GM19240 (cell line): ENCODE data around the gene NBEA.

Experiments
- DNase-seq: peaks from one replicate; pipeline ENCODE4 v3.0.0; 2011; ENCODE audit warnings: low spot score; ENCODE audit not compliant: insufficient read length

The NBEA gene

GRCh38 chr13:35499196-35499662 lies 557.2 kb downstream of the NBEA start:
- no peak for DNase-seq

- DNase-seq: no peak
Measured at GRCh38 chr13:35499676-35500075, 557.6 kb downstream of the NBEA start.

DNA sequence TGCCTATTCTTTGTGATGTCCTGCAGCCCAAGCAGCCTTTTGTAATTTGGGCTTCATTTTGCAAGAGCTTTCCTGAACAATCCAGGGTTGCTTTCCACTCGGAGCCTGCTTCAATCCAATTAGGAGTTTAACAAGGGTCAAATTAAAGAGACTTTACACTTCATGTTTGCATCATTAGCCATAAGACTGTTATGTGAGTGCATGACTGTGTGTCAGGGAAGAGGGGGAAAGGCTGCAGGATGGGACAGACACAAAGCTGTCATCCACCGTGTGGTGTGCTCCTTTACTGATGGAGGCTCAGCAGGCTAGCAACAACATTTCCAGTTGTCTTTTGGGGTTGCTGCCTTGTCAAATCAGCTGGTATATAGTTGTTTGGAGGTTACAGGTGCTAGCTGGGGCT lies 558.1 kb downstream of the NBEA start:
- DNase-seq: no peak

DNA sequence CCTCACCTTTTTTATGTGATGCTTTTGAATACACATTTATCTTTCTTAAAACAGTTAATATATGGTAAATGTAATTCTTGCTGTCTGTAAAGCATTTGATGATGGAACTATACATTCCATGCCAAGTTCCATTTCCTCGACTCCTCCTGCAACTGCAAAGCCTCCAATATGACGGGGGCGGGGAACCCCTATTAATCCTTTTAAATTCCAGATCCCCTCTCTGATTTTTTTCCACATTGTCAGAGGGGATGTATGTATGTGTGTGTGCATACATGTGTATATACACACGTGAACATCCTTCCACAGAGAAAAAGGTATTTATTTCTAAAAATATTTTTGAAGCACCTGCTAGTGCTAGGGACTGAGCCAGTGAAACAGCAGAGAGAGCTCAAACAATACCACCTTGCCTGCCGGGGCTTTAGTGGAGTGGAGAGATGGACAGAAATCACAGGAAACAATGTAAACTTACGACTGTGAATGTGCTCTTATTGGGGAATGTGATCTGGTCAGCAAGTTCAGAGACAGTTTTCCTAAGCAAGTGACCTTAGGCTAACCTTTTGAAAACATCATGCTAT lies 559.7 kb downstream of the NBEA start:
- no peak for DNase-seq

DNA sequence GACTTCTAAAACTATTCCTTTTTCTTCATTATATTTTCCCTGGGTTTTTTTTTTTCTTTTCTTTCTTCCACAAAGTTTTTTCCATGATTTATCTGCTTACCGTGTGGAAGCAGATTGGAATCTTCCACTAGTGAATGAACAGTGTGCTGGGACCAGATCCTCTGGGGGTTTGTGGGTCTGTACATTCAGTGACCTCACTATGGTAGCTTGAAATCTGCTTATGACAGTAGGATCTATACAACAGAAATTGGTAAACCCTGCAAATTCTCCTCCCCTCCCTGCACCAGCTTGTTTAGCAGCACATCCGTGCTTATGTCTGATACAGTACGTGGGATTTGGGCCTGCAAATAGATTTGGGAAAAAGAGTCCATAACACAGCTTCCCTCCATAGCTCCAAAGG lies 560.4 kb downstream of the NBEA start:
- DNase-seq: no peak

- no peak for DNase-seq
Measured at GRCh38 chr13:35512271-35512920, 570.3 kb downstream of the NBEA start.

- DNase-seq: no peak
Measured at GRCh38 chr13:35514061-35514477, 572.0 kb downstream of the NBEA start.

DNA sequence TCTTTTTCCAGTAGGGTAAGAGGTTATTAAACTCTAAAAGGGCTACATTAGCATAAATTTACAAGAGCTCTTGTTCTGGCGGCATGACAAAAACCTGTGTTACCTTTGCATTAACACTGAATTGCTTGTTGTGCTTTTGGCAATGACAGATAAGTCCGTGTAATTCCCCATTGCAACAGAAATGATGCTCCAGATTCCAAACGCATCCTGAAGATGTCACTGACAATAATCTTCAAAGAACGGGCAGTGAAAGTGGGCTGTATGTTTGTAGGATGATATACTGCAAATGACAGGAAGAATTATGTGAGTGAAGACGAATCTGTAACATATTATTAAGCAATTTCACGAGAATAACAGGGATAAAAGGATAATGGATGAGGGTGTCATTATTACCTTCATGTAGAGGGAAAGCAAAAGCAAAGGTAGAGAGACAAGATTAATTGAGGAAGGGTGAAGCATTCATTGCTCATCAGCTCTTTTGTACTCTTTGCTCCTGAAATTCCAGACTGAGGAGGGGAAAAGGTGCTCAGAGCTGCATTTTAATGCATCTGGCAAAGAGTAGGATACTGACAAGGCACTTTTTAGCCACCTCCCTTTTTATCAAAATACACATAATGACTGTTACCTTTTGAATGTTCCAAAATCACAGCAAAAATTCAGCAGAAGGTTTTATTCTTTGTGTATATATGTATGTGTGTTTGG lies 572.9 kb downstream of the NBEA start:
- no peak for DNase-seq

GRCh38 chr13:35518337-35518946 lies 576.4 kb downstream of the NBEA start:
- DNase-seq: no peak

DNA sequence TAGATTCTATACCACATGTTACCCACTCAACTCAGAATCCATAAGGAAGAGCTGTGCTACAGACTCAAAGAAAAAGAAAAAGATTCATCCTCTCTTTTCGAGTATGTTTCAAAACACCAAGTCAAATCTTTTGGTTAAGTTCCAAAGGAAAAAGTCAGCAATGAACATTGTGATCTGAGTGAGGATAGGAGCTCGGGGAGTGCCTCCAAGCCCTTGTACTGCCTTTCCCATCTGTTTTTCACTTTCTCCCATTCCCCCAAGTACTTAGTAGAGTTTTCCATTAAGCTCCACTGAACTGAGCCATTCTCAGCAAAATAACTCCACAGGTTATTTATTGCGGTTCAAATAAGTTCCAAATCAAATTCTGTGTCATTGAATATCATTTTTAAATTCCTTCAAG lies 582.1 kb downstream of the NBEA start:
- DNase-seq: no peak

- no peak for DNase-seq
Measured at GRCh38 chr13:35526577-35526976, 584.5 kb downstream of the NBEA start.

GRCh38 chr13:35527451-35527850 lies 585.4 kb downstream of the NBEA start:
- DNase-seq: no peak

DNA sequence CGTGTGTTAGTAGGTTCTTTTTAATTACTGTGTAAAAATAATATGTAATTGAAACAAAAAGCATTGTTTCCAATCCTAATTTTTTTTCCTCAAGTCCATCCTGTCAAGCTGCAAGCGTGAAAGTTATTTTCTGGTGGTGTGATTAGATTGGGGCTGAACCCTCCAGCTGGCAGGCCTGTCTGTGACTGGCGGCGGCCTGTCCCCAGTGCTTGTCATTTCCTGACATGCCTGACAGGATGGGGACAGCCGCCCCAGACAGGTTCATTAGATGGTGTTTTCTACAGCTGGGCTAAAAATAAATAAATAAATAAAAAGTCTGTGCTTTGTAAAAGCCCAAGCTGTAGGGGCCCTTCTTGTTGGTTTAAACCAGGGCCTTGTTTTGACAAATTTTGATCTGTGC lies 588.1 kb downstream of the NBEA start:
- no peak for DNase-seq

DNA sequence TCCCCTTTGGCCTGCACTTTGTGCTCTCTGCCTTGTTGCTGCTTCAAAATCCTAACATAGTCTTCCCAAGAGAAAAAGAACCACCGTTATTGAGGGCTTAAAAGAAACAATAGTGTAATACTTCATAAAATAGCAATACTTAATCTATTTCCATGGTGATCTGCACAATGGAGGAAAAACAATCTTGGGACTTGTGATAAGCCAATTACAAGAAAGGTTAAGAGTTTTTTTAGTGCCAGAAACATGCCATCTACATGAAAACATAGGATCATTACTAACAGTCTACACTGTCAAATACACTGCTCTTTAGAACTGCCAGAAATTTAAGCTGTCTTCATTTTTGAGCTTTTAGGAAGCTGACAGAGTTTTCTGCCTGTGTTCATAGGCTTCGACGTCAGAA lies 588.5 kb downstream of the NBEA start:
- DNase-seq: no peak

DNA sequence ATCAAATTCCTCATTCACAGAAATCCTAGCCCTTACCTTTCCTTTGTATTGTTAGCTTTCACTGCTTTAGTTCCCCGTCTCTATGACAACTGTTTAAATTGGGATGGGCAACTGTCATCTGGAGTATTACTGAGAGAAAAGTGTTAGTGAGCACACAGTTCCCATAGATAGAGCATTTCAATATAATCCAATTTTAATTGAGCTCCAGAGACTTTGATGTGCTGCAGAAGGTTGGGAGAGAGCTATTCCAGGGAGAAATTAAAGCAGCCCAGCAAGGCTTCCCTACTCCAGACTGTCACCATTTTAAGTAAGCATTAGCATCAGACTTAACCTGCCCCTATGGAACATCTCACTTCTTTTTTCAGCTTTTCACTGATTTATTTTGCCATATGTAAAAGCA lies 589.5 kb downstream of the NBEA start:
- no peak for DNase-seq

- DNase-seq: no peak
Measured at GRCh38 chr13:35534343-35534742, 592.3 kb downstream of the NBEA start.

GRCh38 chr13:35548790-35549189 lies 606.7 kb downstream of the NBEA start:
- DNase-seq: no peak

- no peak for DNase-seq
Measured at GRCh38 chr13:35549481-35549880, 607.4 kb downstream of the NBEA start.

DNA sequence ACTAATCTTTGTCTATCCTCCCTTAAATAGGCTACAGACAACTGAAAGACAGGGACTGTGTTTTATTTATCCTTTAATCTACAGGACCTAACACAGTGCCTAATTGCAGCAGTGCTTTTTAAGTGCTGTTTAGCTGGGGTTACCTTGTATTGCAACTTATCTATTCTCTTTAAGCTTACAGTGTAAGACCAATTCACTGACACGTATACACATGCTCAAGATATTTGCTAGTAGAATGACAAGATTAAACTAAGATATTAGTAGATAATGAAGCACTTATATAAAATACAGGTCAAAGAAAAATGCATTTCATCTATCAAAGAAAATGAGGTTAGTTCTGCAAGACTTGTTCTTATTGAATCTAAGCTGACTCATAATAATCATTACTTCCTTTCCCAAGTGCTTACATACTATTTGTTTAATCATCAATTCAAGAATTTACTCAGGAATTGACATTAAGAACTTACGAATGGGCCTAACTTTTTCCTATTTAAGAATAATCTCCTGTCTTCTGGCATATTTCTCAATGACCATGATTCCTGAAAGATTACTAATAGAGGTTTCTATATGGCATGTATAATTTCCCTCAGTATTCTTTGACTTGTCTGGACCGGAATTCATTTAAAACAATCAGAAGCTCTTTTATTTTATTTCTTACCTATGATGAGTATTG lies 610.2 kb downstream of the NBEA start:
- no peak for DNase-seq

DNA sequence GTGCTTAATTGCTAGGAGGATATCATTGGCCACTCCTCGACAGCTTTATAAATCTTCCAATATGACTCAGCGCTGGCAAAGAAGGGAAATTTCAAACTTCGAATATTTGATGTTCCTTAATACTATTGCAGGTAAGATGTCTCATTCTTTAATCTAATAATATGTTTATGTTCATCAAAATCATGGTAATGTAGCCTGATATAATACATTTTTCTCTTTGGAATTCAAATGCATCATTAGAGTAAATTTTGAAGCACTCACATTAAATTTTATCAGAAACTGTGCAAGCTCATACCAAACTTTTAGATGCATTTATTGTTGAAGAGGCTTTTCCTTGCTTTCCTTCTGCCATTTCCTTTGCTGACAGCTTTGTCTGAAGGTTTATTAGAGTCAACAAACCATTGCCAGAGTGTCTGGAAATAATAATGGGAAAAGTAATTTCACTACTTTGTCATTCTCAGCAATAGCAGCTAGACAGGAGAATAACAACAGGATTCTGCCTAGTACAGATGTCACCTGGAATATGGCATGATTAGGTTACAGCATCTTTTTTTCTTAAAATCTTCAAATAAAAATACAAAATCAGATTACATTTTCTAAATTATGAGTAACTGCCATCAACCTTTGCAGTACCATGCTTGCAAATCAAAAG lies 613.0 kb downstream of the NBEA start:
- DNase-seq: no peak

DNA sequence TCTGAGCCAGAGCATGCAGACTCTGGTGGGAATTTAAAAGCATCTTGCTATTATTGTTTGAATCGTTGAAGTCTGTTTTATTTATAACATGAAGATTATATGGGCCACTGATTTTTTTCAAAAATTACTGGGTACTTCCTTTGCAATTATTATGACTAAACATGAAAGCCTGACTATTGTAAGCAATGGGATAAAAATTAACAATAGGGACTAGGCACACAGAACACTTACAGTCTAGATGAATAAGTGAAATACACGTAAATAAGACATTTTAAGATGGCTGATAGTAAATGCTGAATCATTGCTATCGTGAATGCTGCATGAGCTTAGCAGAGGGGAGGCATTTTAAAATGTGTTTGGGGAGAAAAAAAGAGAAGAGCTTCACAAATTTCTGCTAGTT lies 615.4 kb downstream of the NBEA start:
- DNase-seq: no peak
